Retinal pigment epithelial cell (primary cell): ENCODE data around the gene CTBP2.
A peak's percentile ranks its signal among the peaks of the same experiment; 100 is the strongest.
"Not testable (repeated sequence)": the region's sequence is repeated elsewhere in the genome, so short reads cannot be mapped to it uniquely, and the experiment has no call there.

ENCODE experiments used
- DNase-seq: peaks from one replicate; pipeline ENCODE4 v3.0.0-alpha.2; 2010; ENCODE audit warnings: low read depth
- H3K4me3 ChIP-seq: 2 replicates; pipeline ENCODE4 v1.5.1; 2011; ENCODE audit warnings: mild to moderate bottlenecking, low read length, control low read depth, moderate library complexity
- TF ChIP-seq, protein P1 (sequence below): conservative IDR thresholded peaks from 2 replicates; pipeline ENCODE4 v1.5.1; 2011; ENCODE audit warnings: low read depth, low read length, control low read depth, inconsistent platforms

CTBP2 gene

DNA sequence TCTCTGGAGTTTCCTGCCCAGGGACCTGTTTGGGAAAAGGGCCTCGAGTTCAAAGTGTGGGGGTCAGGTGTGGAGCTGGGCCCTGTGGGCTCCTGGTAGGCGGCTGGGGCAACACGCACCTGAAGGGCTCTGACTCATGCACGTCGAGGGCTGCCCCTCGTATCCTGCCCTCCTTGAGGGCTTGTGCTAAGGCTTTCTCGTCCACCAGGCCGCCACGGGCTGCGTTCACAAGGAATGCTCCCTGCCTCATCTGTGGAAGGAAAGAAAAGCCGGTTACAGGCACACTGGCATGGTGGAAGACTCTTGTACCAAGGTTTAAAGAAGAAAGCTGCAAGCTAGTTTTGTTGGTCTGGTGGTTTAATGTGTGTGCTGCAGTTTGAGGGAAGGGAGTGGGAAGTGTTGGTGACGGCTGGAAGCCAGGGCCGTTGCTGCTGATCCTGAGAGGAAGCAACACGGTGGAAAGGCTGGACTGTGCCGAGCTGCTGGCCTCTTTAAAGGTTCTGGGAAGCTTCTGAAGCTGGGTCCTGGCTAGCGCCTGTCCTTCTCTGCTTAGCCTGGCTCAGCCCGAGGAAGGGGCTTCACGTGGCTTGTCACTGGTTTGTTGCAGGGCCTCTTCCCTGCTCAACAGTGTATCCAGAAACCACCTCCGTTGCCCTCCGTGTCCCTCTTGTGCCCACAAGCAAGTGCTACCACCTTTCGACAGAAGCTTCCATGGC is 166.5 kb downstream of the CTBP2 start:
- H3K4me3 ChIP-seq, result no peak overlapping the region
- TF ChIP-seq, protein P1, sequence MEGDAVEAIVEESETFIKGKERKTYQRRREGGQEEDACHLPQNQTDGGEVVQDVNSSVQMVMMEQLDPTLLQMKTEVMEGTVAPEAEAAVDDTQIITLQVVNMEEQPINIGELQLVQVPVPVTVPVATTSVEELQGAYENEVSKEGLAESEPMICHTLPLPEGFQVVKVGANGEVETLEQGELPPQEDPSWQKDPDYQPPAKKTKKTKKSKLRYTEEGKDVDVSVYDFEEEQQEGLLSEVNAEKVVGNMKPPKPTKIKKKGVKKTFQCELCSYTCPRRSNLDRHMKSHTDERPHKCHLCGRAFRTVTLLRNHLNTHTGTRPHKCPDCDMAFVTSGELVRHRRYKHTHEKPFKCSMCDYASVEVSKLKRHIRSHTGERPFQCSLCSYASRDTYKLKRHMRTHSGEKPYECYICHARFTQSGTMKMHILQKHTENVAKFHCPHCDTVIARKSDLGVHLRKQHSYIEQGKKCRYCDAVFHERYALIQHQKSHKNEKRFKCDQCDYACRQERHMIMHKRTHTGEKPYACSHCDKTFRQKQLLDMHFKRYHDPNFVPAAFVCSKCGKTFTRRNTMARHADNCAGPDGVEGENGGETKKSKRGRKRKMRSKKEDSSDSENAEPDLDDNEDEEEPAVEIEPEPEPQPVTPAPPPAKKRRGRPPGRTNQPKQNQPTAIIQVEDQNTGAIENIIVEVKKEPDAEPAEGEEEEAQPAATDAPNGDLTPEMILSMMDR, result no peak
- DNase-seq, result no peak

DNA sequence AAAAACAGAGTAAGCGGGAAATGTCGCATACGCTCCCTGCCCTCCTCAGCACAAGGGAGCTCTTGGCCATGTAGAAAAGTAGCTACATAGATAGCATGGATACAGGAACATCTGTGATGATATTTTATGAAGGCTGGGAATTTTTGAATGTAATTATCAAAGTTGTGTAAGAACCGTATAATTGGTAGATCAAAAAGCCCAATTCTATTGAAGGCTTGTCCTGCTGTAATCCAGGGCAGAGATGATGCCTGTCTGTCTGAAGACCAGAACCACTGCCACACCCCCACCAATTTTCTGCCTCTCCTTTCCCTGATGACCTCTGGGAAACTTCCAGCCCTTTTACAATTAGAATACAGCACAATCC is 167.0 kb downstream of the CTBP2 start:
- no peak overlapping the region for H3K4me3 ChIP-seq
- no peak for DNase-seq
- TF ChIP-seq, protein P1, result no peak

DNA sequence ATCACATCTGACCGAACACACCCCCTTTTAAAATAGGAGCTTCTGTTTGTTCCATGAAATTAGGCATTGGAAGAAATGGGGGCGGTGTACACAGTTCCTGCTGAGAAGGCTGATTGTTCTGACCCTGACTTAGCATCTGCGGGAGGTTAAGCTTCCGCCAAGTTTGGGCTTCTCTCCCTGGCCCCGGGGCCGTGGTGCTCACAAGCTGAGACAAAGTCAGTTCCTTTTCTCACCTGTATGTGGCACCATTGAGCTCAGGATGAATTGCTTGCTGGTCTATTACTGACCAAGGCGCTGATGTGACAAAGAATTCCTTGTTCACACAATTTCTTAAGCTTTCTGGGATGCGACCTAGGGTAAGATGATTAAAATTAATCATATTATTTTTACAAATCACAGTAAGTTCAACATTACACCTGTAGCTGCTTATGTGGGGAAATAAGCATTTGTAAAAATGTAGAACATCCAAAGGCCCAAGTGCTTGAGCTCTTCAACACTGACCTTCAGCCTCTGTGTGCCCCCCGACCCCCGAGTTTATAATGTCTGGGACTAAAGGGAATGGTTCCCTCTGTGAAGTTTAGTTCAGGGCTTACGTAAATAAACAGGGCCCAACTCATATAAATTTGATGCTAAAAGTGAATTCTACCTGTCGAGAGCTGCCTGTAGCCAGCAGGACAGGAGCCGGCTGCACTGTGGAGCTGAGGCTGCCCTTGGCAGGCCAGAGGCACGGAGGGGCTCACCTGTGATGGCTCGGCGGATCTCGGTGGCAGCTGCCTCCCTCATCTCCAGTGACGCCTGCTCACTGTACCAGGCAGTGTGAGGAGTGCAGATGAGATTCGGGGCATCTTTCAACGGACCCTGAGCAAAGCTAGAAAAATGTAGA is 167.7 kb downstream of the CTBP2 start:
- TF ChIP-seq, protein P1, result peak; percentile 57
- peak; percentile 34 for DNase-seq
- H3K4me3 ChIP-seq, result no peak overlapping the region

DNA sequence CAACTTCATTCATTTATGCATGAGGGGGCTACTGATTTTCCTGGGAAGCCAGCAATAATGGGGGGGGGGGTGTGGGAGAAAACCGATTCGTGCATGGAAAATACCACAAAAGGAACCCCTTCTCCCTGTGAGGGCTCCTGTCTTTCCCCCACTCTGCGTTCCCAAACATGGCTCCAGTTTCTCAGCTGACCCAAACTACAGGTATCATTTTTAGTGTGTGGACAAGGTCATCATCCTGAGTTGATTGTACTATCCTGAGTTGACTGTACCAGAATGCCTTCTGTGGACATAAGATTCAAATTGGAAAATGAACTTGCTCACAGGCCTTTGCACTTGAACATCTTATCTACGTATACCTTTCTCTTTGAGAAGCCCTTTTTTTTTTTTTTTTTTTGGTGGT is 168.5 kb downstream of the CTBP2 start:
- no peak for DNase-seq
- TF ChIP-seq, protein P1, result no peak
- H3K4me3 ChIP-seq, result no peak overlapping the region

DNA sequence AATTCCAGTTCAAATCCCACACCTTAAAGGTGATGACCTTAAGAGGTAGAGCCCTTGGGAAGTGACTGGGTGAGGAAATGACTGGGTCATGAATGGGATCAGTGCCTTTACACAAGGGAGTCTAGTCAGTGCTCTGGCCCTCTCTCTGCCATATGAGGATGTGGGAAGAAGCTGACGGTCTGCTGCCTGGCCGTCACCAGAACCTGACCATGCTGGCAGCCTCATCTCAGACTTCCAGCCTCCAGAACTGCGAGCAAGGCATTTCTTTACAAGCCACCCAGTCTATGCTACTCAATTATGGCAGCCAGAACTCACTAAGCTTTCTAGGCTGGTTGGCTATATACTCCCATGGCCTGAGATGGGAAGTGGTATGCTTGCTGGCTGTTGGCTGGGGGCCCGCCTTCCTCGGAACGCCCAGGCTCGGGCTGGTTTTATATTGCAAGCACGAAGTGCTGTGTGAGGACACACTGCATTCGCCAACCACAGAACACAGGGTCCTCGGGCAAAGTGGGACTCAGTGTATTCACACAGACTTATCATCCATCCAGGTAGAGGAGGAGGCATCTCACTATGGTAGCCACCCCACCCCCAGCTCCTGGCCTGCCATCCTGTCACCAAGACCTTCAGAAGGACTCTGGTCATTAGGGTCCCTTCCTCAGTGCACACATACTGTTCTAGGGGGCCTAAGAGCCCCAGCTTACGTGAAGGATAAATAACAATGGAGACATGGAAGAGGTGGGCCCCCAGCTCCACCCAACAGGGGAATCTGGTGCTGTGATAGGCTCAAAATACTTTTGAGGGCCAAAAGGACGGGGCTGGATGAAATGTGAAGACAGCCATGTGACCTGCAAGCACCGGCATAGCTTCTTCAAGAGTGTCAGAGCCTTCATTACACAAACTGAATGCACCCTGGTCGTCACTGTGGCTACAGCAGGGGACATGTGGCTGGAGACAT is 169.4 kb downstream of the CTBP2 start:
- H3K4me3 ChIP-seq, result no peak overlapping the region
- DNase-seq, result no peak
- TF ChIP-seq, protein P1, result no peak

DNA sequence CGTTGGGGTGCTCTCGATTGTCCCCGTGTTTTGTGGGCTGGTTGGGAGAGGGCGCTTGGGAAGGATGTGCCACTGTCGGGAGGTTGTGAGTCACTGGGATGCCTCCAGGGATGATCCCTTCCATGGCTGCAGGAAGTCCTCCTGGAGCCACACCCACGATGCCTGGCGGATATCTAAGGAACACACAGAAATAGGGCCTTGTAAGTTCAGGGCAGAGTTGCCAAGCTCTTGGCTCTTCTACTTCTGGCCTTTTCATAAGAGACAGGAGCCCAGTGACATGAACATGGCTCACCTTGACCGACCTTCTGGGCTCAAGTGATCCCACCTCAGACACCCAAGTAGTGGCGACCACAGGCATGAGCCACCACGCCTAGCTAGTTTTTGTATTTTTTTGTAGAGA is 170.8 kb downstream of the CTBP2 start:
- TF ChIP-seq, protein P1, result no peak
- no peak for DNase-seq
- H3K4me3 ChIP-seq, result no peak overlapping the region

DNA sequence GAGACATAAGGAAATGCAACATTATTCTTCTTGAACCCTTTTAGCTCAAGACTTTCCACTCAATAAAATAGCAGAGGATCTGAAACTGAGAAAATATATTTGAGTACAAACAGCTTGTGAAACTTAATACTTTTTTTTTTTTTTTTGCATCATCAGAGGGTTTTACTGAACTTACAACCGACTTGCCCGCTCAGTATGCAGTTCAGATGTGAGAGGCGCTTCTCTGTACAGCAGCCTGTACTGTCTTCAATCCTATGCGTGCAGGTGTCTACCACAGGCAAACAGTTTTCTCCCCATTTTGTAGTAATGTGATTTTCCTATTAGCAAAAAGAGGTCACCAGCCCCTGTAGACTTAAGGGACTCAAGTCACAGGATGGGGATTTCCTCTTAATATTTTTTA is 171.6 kb downstream of the CTBP2 start:
- not testable (repeated sequence) for H3K4me3 ChIP-seq, DNase-seq
